Fibroblast of lung (primary cell): Measurements from ENCODE around the gene NFKBIE.
"Not testable (repeated sequence)": the region's sequence is repeated elsewhere in the genome, so short reads cannot be mapped to it uniquely, and the experiment has no call there.

ENCODE experiments used
- EZH2 ChIP-seq: IDR thresholded peaks from 2 replicates; pipeline ENCODE4 v1.5.1; 2012; ENCODE audit warnings: low read length, control low read depth, mild to moderate bottlenecking; ENCODE audit errors: missing control alignments
- TF ChIP-seq, protein P1 (sequence below), 2 donors: IDR thresholded peaks in 1 of 2; conservative IDR thresholded peaks in 1 of 2; 1 replicate in 1 of 2; 2 replicates in 1 of 2; pipeline ENCODE4 v1.5.1; 2011 to 2012; ENCODE audit warnings: low read length in 2 of 2, control low read depth in 1 of 2, inconsistent platforms in 1 of 2, low read depth in 1 of 2, mild to moderate bottlenecking in 1 of 2

DNA sequence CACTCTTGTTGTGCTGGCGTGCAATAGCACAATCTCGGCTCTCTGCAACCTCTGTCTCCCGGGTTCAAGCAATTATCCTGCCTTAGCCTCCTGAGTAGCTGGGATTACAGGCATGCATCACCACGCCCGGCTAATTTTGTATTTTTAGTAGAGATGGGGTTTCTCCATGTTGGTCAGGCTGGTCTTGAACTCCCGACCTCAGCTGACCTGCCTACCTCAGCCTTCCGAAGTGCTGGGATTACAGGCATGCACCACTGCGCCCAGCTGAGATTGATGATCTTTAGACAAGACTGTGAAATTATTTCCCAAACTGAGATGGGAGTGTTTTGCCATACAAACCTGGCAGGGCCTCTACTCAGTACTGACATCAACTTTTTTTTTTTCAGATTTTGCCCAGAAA lies 49.3 kb upstream of the NFKBIE start:
- TF ChIP-seq, protein P1, sequence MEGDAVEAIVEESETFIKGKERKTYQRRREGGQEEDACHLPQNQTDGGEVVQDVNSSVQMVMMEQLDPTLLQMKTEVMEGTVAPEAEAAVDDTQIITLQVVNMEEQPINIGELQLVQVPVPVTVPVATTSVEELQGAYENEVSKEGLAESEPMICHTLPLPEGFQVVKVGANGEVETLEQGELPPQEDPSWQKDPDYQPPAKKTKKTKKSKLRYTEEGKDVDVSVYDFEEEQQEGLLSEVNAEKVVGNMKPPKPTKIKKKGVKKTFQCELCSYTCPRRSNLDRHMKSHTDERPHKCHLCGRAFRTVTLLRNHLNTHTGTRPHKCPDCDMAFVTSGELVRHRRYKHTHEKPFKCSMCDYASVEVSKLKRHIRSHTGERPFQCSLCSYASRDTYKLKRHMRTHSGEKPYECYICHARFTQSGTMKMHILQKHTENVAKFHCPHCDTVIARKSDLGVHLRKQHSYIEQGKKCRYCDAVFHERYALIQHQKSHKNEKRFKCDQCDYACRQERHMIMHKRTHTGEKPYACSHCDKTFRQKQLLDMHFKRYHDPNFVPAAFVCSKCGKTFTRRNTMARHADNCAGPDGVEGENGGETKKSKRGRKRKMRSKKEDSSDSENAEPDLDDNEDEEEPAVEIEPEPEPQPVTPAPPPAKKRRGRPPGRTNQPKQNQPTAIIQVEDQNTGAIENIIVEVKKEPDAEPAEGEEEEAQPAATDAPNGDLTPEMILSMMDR (conservative IDR thresholded peaks at IDR 0.05 in 1 of 2, IDR thresholded peaks at IDR 0.05 in 1 of 2; ENCODE audit: low read depth in 1 of 2, low read length in 2 of 2): not testable (repeated sequence)
- TF ChIP-seq EZH2: not testable (repeated sequence)
